Epithelial cell of prostate (primary cell): ENCODE data around the gene EEF1A2.

ENCODE experiments used
- DNase-seq: peaks from one replicate; pipeline ENCODE4 v3.0.0-alpha.2; 2011; ENCODE audit warnings: low read depth, low spot score
- H3K27ac ChIP-seq: fragments of 450-650 bp; 2 replicates; pipeline ENCODE4 v1.5.1; 2017; ENCODE audit warnings: mild to moderate bottlenecking

Gene EEF1A2

DNA sequence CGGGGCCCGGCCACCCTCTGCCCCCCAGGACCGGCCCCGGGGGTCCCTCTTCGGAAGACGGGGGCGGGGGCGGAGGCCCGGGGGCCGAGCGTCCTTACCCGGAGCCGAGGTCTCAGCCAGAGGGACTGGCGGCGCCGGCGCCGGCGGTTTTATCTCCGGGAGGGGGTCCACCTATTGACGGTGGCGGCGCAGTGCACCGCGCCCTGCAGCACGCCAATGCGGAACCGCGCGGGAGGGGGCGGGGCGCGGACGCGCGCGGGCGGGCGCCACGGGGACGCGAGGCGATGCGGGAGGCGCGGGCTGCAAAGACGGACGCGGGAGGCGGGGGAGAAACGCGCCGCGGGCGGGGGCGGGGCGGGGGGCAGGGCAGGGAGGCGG, at the start of gene EEF1A2:
Gene EEF1A2 (minus strand): TSS at position 124 of the 378 bp plus-strand sequence. CDS start 1,320 bp downstream, outside the sequence.
- H3K27ac ChIP-seq: no peak within 1 kb of the TSS
- no peak for DNase-seq

DNA sequence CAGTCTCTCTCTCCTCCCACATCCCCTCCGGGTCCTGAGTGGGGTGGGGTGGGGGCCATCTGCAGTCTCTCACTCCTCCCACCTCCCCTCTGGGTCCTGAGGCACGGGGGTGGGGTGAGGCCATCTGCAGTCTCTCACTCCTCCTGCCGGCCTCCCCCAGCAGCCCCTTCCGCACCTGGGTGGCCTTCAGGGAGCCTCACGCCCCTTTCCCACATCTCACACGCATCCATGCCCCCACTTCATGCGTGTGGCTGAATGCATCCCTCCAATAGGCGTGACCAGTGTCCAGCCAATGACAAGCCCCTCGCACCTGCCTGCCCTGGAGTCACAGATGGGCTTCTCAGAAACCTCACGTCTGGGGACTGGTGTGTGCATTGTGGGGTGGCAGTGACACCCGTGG, 49.7 kb upstream of the EEF1A2 start:
- no peak for DNase-seq
- H3K27ac ChIP-seq: no peak overlapping the region

DNA sequence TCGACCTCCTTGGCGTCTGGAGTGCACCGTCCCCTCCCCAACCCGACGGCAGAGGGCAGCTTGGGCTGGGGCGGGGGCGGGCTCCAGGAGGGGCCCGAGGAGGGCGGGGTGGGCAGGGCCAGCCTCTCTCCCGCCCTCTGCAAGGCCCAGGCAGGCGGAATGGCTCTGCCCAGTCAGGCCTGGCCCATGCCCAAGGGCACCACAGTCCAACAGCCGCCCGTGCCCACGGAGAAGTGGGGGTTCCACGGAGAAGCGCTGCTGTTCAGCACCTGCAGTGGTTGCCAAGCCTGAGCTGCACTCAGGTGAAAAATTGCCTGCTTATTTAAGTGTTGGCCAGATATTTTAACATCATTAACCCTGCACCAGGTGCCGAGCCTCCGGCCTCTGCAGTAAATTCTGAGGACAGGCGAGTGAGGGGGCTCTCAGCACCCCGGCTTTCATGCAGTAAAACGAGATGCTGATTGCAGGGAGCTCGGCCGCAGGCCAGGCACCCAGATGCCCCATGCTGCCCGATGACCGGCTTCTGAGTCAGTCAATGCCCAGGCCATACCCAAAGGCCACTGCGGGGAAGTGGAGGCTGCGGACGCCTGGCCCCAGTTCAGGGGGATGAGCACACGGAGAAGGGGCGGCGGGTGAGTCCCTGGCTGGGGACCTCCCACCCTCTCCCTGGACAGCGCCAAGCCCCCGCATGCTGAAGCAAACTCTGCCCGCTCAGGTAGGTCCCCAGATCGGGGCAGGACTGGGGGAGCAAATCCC, 49.0 kb upstream of the EEF1A2 start, which contains the start of gene SRMS:
Gene SRMS (minus strand): TSS at position 25 of the 756 bp plus-strand sequence. CDS start 286 bp downstream, outside the sequence.
- H3K27ac ChIP-seq: no peak within 1 kb of the TSS
- DNase-seq: no peak

DNA sequence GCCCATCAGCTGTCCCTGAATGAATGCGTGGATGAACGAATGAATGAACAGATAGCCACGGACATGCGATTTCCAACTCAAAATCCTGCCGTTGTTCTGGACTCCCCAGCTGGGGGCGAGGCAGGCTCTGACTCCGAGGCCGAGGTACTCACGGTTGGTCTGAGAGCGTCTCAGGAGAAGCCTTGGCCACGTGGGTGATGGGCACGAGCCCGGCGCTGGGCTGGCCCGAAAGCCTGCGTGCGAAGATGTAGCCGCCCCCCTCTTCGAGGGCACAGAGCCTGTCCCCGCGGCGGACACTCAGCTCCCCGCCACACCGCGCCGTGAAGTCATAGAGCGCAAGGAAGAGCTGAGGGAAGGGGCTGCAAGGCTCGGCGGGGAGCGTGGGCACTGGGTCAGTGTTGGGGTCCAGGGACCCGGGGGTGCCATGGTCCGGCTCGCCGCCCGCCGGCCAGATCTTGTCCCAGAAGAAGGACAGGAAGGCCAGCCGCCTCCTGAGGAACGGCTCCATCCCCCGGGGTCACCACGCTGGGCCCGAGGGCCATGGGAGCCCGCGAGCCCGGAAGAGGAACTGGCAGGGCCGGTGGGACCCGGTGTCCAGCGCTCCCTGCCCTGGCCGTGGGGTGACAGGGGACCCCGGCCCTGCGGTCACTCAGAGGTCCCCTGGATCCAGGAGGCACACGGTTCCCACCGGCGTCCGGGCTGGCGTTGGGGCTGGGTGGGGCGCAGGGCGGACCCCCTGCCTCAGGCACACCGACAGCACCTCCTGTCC, 48.3 kb upstream of the EEF1A2 start:
- H3K27ac ChIP-seq: no peak overlapping the region
- no peak for DNase-seq

DNA sequence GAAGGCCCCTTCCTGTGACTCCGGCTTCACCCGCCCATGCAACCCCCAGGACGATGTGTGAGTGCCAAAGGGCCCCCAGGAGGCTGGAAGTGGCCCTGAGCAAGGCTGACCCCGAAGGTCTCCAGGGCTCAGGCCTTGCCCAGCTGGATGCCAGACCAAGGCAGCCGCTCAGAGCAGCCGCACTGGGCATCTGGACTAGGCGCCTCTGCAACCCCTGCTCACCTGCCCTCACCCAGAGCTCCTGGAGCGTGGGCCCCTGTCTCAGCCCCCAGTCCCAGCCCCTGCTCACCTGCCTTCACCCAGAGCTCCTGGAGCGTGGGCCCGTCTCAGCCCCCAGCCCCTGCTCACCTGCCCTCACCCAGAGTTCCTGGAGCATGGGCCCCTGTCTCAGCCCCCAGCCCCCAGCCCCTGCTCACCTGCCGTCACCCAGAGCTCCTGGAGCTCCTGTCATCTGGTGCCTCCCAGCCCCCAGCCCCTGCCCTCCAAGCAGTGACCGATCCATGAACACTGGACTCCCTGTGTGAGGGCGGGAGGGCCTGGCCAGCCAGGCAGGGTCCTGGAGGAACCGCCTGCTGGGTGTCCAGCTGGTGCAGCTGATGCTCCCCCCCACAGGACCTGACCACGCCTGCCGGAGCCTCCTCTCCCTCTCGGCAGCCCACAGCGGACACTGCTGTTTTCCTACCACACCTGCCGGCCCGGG, 47.5 kb upstream of the EEF1A2 start:
- DNase-seq: no peak

DNA sequence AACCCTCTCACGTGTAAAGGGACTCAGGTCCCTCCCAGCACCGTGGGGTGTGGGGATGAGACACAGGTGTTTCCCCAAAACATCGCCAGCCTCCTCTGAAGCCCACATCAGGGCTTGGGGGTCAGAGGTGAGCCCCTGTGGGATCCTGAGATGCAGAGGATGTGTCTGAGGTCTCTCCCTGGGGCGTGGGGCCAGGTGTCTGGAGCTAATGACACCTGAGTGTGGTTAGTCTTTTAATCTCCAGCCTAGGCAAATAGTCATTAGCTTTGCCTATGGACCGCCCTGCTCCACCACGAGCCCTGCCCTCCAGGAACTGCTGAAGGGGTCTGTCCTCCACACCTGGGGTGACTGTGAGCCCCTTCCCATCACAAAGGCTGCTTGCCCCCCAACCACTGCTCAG, 46.9 kb upstream of the EEF1A2 start:
- no peak for DNase-seq
- H3K27ac ChIP-seq: peak overlapping the region; percentile 33

More for the DNA sequence above, 47.5 kb upstream of the EEF1A2 start:
- no peak overlapping the region for H3K27ac ChIP-seq

DNA sequence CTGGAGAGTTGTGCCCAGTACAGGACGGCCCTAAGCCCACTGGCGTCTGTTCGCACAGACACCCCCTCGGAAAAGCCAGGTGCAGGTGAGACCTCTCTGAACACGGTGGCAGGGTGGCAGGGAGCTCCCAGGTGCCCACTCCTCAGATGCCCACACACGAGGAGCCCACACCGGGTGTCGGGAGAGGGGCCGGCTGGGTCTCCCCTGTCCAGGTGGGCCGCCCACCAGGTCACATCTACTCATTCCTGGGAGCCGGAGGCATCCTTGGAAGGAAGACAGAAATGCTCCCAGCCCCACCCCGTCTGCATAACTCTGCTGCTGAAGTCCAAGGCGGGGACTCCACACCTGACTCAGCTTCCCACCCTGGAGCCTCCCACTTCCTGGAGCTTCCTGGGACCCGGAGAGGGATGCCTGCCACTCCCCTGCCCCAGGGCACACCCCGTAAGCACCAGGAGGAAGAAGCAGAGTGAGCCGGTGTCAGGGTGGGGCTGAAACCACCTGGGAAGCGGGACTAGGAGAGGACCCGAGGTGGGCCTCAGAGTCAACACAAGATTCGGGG, 46.2 kb upstream of the EEF1A2 start:
- H3K27ac ChIP-seq: peak overlapping the region; percentile 33
- no peak for DNase-seq

DNA sequence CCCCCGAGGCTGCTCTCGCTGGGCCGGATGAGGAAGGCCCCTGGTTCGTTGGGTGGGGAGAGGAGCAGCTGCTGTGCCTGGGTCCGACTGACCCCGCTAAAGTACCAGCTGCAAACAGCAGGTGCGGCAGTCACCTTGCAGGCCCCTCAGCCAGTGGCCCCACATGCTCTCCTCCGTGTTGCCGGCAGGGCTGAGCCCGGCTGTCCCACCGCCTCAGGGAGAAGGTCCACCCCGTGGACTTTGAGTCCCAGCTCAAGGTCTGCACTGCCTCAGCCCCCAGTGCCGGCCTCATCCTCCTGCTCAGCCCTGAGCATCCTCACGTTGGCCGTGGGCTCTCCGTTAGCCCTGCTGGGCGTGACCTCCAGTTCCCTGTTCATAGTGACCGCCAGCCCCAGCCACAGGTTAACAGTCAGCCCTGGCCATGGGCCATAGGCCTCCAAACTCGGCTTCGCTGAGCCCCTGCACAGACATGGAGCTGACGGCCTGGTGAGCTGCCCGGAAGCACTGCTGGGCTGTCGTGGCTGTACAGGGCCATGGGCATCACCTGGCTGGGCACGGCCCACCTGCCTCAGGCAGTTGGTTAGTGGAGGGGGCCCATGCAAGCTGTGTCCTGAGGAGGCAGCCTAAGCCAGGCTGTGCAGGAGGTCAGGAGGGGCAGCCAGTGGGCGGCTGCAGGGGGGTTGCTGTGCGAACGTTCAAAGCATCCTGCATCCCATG, 45.5 kb upstream of the EEF1A2 start:
- DNase-seq: no peak
- H3K27ac ChIP-seq: peak overlapping the region; percentile 33

DNA sequence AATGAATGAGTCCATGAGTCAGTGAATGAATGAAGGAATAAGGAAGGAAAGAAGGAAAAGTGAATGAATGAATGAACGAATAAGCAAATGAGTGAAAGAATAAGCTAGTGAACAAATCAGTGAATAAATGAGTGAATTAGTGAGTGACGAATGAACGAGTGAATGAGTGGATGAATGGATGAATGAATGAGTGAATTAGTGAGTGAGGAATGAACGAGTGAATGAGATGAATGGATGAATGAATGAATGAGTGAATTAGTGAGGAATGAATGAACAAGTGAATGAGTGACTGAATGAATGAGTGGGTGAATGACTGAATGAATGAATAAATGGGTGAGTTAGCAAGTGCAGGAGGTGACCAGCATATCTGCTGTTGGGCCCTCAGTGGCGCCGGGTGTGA, 44.9 kb upstream of the EEF1A2 start:
- H3K27ac ChIP-seq: no peak overlapping the region
- no peak for DNase-seq

DNA sequence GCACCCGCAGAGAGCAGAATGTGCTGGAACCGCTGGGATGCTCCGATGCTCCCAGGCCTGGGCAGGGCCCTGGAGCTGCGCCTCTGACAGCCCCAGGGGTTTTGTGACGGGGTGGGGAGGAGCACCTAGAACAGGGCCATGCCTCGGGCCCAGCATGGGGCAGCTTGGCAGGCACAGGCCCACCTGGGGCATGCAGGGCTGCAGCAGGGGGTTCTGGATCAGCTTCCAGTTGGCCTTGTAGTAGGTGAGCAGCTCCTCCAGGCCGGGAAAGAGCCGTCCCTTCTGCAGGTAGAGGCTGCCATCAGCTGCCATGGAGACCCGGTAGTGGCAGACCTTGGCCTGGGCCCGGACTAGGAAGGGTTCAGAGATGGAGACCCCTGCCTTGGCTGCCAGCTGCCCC, 44.2 kb upstream of the EEF1A2 start:
- H3K27ac ChIP-seq: no peak overlapping the region
- no peak for DNase-seq

DNA sequence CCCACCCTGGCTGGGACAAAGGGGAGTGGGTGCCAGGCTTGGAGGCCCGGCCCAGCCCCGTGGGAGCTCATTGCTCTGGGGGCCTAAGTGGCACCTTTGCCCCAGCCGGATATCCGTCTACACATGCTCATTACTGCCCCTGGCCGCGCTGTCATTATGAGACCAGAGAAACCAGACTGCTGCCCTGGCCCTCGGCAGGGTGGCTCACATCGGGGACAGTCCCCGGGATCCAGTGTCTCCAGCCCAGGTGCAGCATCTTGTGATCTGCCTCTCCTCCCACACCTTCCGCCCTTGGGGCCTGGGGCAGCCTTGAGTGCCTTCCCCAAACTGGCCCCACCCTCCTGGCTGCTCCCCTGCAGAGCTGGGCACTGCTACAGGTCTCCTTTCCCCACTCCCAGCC, 43.8 kb upstream of the EEF1A2 start:
- DNase-seq: no peak

DNA sequence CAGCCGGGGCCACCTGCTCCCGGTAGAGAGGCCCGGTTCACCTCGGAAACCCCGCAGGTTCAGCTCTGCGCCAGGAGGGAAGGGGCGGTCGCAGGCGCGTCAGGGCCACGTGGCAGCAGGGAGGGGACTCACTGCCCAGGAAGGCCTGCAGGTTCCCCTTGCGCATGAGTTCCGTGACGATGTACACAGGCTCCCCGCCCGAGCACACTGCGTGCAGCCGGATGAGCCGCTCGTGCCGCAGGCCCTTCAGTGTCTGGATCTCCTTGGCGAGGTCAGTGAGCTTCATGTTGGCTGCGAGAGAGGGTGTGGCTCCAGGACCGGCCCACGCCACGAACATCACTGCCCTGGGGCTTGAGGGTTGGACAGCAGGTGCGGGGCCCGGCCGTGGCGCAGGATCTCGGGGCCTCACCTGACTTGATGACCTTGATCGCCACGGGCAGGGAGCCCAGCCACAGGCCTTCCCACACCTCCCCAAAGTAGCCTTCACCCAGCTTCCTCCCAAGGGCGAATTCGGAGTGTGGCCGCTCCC, 43.2 kb upstream of the EEF1A2 start:
- peak overlapping the region; percentile 24 for H3K27ac ChIP-seq
- no peak for DNase-seq

More for the DNA sequence above, 43.8 kb upstream of the EEF1A2 start:
- H3K27ac ChIP-seq: peak overlapping the region; percentile 24

DNA sequence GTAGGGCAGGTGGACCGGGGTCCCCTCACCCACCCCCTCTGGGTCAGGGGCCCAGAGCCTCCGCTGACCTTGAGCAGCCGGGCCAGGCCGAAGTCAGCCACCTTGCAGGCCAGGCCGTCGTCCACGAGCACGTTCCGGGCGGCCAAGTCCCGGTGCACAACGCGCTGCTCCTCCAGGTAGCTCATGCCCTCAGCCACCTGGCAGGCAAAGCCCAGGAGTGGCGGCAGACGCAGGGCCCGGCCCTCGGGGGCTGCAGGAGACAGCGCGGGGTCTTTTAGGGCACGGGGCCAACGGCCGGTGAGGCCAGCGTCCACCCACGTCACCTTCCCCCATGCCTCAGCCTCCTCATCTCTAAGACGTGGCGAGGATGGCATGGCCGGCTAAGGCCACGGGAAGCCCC, 42.5 kb upstream of the EEF1A2 start:
- H3K27ac ChIP-seq: no peak overlapping the region
- DNase-seq: no peak

DNA sequence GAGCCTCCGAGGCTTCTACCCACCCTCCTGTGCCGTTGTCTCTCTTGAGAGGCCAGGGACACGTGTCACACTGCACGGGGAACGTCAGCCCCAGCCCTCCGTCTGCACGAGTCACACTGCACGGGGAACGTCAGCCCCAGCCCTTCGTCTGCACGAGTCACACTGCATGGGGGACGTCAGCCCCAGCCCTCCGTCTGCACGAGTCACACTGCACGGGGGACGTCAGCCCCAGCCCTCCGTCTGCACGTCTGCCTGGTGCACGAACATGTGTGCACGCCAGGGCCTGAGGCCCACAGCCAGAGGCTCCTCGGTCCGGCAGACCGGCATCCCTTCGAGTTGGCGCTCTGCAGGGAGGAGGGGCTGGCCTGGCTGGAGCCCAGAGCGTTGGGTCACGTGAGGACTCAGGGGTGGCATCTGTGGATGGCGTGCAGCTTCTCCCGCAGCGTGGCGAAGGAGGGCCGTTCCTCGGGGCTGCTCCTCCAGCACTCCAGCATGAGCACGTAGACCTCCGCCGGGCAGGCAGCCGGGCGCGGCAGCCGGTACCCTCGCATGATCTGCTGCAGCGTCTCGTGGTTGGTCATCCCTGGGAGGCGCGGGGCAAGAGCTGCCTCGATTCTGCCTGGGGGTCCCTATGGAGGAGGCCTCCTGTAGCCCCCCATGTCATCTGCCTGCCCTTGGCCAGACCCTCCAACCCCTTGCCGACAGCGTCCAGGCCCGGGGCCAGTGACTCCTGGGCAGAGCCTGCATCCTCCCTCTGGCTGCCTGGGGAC, 41.7 kb upstream of the EEF1A2 start:
- no peak for DNase-seq
- no peak overlapping the region for H3K27ac ChIP-seq

DNA sequence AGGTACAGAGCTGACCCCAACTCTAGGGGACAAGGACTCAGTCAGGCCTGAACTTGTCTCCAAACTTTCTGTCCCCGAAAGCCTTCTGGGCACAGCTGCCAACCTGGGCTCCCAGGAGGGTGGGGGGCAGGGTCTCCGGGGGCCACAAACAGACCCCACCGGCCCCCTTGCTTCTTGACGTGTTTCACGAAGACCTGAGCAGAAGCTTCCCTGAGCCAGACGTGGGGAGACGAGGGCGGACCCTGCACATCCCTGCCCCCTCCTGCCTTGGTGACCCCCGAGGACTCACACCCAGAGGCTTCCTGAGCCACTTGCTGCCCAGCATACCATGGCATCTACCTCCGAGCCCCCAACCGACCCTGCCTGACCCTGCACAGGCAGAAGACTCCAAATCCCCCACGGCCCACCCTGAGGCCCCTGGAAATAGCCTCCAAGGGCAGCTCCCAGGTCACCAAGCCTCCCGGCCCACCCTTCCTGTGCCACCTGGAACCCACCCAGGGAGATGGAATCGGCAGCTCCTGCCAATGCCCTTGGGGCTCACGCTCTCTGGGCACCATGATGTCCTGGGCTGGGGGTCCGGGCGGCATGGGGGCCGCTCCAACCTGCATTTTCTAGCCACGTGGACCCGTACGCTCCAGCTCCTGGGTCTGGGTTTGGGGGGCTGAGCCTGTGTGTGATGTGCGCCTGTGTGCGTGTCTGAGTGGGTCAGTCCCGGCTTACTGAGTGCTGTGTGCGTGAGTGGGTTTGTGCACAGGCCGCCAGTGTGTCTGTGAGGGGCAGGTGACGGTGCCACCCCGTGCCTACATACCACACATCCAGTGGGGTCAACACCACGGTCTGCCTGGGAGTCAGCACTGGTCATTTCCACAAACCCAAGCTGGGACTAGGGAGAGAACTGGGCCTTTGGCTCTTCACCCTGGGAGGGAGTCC, 40.8 kb upstream of the EEF1A2 start:
- no peak overlapping the region for H3K27ac ChIP-seq
- no peak for DNase-seq

DNA sequence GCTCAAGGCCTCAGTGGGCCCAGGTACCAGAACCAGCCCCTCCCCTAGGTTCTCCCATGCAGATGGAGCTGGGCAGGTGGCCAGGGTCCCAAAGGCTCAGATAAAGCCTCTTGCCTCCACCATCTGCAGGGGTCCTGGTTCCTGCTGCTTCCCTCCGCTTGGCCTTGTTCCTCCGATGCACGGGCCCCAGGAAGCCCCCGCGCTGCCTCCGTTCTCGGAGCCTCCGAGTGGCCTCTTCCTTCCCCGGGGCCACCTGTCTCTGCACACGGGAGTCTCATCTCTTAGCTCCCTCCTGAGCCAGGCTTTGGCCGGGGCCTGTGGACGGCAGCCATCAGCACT, 40.2 kb upstream of the EEF1A2 start:
- no peak for DNase-seq
- peak overlapping the region; percentile 82 for H3K27ac ChIP-seq

DNA sequence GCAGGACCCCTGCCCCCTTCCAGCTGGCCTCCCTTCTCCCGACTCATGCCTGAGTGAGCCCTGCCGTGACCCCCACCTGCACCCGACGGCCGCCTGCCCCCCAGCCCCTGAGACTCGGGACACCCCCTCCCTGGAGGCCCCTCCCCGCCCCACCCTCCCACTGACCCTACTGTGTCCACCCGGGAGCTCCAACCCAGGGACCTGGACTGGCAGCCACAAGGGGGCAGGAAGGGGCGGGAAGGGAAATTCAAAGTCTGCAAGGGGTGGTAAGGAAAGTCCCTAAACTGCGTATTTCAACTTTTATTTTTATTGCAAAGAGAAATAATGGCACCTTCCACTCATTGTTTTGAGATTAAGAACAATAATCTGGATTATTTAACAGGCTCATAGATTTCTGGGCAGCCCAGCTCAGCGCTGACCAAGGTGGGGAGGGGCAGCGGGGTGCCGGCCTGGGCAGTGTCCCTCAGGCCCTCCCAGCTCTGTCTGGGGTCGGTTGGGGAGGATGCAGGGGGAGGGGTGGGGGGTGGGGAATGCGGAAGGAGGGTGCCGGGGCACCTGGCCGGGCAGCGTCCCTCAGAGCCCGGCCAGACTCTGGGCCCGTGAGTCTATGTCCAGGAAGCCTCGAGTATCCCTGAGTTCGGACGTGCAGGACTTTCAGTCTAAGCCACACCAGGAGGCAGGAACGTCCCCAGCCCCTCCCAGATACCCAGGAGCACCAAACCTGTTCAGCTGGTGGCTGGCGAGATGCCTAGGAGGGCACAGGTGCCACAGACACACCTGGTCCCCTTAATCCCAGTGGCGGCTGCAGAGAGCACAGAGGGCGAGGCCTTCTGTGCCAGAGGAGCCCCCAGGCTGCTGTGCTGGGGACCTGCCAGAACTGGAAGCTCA, 39.6 kb upstream of the EEF1A2 start:
- peak overlapping the region; percentile 82 for H3K27ac ChIP-seq

More for the DNA sequence above, 39.6 kb upstream of the EEF1A2 start:
- DNase-seq: no peak
